GM19455 (cell line): ENCODE data around the gene LILRB2.
"Not testable (repeated sequence)": the region's sequence is repeated elsewhere in the genome, so short reads cannot be mapped to it uniquely, and the experiment has no call there.

ENCODE experiments used
- ATAC-seq: cut with Tn5 transposase; IDR thresholded peaks from one replicate; pipeline ENCODE4 v1.9.1; 2021; ENCODE audit not compliant: unreplicated experiment

The LILRB2 gene

DNA sequence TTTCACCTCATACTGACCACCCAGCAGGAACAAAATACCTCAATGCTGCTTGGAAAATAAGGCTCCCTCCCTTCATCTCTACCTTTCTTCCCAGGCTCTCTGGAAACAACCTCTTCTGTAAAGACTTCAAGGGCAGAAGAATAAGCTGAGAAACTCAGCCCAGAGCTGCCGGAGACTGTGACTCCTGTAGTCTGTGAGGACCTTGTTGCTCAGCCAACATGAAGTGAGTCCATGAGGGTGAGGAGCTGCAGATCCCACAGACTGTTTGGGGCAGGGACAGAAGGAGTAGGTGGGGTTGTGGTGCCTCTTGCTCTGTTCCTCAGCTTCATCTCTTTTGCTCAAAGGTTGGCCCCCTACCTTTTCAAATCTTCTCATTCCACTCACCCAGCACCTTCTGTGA, 24.2 kb upstream of the LILRB2 start:
- no peak for ATAC-seq

DNA sequence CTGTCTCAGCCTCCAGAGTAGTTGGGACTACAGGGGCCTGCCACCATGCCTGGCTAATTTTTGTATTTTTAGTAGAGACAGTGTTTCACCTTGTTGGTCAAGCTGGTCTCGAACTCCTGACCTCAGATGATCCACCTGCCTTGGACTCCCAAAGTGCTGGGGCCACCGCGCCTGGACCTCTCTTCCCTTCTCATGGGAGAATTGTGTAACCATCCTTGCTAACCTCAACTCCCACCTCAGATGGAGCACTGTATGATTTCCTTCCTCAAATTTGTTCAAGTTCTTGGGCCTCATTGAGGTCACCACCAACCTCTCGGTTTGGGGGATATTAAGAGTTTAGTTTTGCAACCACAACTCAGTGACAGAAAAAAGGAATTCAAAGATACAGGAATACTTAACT, 21.3 kb upstream of the LILRB2 start:
- no peak for ATAC-seq

DNA sequence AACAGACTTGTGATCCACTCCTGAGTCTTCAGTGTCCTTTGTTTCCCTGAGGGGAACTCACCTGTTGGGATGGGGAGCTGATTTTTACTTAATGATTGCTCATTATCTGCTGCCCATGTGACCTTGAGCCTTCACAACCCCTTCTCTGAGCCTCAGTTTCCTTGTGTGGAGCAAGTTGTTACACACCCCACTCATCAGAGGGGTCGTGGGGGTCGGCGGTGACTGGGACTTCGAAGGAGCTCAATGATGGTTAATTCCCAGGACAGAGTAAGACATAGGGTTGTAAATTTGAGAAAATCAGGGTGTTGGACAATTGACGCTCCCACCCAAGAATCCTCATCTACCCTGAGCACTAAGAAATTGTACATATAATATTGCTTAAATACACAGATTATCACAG, 18.6 kb upstream of the LILRB2 start:
- no peak for ATAC-seq

DNA sequence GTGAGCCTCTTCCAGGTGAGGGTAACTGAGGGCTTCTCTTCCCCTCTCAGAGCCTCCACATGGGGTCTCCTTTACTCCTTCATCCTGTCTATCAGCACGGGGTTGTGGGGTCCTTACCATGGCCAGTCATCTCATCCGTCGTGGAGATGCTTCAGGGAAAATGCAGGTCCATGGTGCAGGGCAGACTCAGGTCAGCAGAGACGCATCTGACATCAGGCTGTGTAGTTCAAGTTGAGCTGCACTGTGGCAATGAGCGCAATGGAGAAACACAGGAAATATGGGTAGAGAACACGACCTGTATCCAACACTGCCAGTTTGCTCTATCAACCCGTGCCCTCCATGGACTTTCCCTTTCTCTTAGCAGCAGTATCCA, 18.2 kb upstream of the LILRB2 start:
- ATAC-seq = no peak

DNA sequence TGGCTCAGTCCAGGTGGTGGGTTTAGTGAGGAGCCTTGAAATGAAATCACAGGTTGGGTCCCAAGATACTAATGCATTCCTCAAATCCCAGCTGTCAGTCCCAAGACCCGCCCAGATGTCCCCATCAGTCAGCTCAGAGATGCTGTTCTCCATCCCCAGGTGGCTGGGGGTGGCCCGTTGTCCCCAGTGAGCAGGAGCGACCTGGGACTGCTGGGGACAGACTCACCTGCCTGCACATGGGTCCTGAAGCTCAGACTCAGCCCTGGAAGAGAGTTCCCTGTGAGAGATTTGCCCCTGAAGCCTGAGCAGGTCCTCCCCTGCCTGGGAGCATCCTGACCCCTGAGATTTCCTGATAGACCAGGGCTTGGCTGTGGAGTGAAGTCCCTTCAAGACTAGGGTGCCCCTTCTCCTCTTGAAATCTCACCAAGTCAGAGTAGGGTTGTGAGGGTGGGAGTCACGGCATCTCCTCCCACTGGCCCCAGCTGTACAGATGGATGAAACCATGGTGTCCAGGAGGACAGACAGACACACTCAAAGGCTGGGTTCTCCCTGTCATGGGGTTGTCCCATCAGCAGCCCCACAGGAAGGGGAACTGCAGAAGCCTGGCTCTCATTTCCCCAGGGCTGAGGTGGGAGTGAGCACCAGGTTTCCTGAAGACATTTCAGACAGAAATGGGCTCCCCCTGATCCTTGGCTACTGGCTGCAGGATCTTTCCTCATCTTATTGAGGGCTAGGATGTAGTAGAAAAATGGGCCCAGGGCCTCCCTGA, 17.6 kb upstream of the LILRB2 start:
- ATAC-seq = no peak

DNA sequence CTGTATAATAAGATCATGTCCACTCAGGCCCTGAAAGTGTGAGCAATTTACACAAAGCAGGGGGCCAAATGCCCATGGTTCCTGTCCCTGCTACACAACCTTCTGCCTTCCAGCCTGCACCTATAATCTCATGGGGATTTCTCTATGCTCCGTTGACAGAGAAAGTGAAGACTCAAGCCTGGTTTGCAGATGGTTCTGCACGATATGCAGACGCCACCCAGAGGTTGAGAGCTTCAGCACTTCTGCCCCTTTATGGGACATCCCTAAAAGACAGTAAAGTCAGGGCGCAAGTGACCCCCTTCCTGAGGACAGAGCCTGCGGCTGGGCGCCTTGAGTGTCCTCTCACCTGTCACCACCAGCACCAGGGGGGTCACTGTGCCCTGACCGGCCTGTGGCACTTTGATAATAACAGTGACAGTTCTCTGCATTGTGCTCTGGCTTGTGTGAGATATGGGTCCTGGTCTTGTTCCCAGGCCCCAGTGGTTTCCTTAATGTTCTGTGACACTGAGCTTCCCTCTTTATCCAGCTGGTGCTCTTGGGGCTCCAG, 16.9 kb upstream of the LILRB2 start:
- ATAC-seq = no peak

DNA sequence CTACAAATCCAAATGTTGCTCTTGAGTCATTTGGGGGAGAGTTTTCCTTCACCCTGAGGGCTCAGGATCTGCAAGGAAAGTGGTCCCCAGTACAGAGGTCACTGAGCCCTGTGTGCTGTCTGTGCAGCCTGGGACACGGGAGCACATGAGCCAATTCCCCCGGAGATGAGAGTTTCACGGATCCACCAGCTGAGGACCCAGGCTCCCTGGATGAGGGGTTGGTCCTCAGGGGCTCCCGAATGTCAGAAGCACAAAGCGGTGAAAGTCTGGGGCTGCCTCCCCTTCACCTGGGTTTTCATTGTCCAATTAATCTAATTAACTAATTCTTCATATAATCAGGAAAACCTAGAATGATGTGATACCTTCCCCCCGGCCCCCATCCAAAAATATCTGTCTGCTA, 13.6 kb upstream of the LILRB2 start:
- no peak for ATAC-seq

DNA sequence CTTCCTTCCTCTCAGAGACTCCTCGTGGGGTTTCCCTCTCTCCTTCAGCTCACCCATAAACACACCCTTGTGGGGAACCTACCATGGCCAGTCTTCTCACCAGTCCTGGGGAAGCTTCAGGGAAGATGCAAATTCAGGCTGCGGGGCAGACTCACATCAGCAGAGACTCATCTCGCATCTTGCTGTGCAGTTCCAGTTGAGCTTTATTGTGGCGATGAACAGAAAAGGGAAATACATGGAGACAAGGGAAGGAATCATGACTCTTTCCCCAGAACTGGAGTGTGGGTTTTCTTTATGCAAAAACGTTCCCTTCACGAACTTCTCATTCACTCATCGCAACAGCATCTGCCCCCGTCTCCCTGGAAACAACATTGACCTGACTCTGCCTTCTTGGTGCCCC, 8.2 kb upstream of the LILRB2 start:
- not testable (repeated sequence) for ATAC-seq

DNA sequence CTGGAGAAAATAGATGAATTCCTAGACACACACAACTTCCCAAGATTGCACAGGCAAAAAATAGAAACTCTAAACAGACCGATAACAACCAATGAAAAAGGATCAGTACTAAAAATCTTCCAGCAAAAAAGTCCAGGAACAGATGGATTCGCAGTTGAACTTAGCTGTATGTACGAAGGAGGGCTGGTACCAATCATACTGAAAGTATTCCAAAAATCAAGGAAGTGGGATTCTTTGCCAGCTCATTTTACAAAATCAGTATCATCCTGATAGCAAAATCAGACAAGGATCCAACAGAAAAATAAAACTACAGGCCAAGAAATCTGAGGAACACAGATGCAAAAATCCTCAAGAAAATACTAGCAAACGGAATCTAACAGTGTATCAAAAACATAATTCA, 6.5 kb upstream of the LILRB2 start:
- ATAC-seq = no peak

DNA sequence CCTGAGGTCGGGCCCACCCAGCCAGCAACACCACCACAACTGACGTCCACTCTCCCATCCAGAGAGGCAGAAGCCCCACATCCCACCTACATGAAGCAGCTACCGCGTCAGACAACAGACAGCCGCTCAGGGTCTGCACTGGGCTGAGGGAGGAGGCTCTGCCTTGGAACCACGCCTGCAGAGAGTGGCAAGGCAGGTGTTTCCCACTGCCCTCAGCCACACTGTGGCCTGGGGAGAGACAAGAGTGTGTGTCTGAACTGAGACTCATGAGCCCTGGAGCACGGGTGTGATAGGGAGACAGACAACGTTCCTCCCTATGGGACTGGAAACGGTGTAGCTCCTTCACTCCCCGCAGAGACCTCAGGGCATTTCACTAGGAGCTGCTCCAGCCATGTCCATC, 5.4 kb upstream of the LILRB2 start:
- ATAC-seq = not testable (repeated sequence)

DNA sequence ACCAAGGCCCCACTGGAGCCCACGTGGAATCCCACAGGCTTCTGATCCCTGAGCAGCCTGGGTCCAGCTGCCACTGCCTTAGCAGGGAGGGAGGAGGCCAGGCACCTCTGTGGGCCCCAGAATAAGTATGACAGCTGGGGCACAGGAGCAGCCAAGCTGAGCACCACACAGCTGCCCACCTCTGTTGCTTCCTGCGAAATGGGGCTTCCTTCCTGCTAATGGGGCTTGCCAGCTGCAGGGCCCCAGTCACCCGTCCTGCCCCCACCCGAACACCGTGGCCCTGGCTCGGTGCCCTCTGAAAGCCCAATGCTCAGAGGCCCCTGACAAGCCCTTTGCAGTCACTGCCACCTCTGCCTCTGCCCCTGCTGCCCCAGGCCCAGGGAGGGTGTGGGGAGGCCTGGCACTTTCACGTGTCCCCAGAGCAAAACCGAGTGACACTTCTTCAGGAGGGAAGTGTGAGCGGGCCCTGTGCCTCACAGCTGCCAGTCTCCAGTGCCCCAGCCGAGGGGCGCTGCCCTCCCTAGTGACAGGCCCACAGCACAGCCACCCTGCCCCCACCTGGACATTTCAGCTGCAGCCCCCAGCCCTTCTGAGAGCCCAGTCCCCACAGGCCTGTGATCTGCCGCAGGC, 4.6 kb upstream of the LILRB2 start:
- not testable (repeated sequence) for ATAC-seq

DNA sequence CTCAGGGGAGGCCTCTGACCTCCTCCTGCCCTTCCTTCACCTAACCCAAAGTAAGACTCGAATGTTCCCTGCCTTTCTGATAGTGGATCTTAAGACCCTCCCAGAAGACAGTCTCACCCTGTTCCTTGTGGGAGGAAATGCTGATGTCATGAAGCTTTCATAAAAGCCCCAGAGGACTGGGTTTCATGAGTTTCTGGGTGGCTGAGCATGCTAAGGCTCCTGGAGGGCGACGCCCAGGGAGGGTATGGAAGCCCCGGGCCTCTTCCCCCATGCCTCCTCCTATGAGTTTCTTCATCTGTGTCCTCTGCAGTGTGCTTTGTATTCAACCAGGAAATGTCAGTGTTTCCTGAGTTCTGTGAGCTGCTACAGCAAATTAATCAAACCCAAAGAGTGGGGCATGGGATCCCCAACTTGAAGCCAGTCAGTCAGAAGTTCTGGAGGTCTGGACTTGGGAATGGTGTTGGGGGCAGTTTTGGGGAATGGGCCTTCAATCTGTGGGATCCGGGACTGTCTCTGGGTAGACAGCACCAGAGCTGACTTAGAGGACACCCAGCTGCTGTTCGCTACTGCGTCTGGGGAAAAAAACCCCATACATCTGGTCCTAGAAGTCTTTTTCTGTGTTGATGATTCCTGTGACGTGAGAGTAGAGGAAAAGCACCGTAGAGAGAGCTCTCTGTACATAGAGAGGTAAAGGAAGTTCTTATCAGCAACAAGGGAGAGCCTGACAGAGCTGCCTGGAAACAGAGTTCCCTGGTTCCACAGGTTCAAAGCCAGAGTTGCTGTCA, 2.0 kb upstream of the LILRB2 start:
- ATAC-seq = no peak

DNA sequence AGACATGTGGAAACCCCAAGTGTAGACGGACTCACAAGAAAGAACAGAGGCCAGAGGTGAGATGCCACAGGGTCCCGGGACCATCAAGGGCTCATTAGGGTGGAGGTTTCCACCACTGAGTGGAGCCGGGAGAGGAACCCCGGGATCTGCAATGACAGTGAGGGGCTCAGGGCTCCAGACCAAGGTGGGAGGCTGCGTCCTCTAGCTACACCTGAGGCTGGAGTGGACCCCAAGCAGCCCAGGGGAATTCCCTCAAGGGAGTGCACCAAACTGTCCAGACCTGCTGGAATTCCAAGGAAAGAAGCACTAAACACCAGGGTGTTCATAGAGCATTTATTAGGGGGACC, 792 bp upstream of the LILRB2 start:
- not testable (repeated sequence) for ATAC-seq

DNA sequence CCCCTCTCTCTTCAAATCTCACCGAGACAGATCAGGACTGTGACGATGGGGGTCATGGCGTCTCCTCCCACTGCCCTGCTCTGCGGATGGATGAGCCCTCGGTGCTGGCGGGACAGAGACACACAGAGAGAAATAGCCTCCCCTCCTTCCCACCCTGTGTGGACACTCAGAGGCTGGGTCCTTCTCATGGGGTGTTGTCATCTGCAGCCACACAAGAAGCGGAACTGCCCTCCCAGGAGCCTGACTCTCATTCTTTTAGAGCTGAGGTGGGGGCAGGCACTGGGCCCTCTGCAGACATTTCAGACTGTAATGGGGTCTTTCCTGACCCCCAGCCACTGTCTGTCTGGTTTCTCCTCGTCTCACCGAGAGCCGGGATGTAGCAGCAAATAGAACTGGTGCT, 469 bp downstream of the LILRB2 start:
- ATAC-seq = not testable (repeated sequence)

DNA sequence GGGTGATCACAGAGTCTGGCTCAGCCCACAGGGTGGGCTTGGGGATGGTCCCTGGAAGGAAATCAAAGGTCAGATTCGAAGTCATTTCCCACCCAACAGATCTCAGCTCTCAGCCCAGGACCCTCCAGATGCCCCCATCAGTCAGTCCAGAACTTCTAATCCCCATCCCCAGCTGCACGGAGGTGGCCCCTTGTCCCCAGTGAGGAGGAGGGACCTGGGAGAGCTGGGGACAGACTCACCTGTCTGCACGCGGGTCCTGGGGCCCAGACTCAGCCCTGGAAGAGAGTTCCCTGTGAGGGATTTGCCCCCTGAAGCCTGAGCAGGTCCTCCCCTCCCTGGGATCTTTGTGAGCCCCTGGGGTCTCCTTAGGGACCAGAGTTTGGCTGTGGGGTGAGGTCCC, 885 bp downstream of the LILRB2 start:
- not testable (repeated sequence) for ATAC-seq

DNA sequence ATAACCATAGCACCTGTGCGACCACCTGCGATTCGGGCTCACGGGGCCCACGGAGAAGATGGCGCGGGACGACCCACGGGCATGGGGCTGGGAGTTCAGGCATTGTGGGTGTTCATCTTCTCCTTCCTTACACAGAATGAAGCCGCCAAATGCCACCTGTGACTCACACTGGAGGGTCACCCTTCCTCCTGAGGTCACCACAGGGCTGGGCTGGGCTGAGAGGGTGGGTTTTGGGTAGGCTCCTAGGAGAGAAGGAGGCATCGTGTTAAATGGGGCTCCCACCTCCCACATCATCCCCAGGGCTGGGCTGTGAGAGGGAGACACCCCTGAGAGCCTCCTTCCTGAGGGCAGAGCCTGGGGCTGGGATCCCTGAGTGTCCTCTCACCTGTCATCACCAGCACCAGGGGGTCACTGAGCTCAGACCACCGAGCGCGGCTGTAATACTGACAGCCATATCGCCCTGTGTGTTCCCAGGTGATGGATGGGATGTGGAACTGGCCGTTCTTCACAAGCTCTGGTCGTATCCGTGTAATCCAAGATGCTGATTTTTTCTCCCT, 1.4 kb downstream of the LILRB2 start:
- no peak for ATAC-seq

DNA sequence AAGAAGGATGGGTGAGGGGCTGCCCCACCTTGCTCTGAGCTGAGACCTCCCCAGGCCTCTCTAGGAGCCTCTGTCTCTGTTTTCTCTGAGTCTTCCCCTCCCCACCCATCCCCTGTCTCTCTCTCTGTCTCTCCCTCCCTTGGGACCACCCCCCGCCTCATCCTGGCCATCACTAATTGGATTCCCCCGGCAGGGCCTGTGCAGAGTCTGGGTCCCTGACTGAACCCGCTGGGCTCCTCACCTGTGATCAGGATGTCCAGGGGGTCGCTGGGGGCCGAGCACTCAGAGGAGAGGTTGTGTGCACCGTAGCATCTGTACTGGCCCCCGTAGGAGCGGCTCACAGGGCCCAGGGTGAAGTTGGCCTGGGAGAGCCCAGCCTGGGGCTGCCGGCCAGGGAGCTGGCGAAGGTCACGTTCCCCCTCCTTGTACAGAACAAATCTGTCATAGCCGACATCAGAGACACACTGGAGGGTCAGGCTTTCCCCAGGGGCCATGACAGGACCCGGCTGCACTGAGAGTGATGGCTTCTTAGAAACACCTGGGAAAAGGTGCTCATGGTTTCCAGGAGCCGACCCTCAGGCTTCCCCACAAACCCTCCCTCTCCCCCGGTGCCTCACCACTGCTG, 2.2 kb downstream of the LILRB2 start:
- not testable (repeated sequence) for ATAC-seq

DNA sequence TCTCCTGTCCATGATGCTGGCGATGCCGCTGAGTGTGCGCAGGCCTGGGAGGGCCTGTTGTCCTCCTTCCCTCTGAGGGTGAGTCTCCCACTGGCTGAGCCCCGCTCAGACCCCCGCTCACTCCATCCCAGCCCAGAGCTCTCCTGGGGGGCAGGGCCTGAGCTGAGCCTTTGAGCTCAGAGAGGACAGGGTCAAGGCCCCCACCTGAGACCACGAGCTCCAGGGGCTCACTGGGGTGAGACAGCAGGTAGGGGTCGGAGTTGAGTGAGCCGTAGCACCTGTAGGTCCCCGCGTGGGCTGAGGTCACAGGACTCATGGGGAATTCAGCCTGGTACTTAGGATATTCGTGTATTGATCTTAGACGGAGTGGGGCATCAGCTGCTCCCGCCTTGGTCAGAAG, 2.9 kb downstream of the LILRB2 start:
- not testable (repeated sequence) for ATAC-seq

DNA sequence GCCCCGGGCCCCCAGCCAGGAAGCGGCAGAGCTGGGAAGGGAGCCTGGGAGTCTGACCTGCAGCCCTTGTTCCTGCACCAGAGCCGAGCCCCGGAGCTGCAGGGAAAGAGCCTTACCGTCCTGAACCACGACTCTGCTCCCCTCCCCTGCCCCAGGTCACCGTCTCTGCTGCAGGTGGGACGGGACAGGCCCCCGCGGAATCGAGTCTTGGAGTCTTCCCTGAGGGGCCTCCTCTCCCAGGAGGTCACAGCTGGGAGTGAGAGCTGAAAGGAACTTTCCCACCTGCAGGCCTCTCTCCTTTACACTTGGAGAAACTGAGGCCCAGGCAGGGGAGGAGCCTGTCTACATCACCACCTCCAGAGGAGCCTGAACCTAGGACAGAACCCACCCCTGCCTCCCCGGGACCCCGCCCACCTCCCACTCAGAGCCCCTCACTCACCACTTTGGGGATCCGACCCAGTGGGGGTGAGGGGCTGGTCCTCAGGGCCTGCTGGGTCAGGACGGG, 3.7 kb downstream of the LILRB2 start:
- ATAC-seq = not testable (repeated sequence)

DNA sequence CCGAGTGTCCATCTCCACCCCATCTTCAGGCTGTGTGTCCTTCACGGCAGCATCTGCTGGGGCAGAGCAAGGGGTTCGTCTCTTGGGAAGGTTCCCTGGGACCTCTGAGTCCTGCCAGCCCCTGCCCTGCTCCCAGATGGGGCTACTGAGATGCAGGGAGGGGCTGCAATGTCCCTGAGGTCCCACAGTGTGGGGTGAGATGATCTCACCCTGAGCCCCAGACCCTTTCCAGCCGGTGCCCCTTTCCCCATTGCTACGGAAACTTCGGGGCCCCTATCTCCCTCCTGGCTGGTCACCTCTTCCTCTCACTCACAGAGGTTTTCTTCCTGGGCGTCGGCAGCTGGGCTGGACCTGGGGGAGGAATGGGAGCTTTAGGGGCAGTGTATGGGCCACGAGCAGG, 5.0 kb downstream of the LILRB2 start:
- no peak for ATAC-seq

DNA sequence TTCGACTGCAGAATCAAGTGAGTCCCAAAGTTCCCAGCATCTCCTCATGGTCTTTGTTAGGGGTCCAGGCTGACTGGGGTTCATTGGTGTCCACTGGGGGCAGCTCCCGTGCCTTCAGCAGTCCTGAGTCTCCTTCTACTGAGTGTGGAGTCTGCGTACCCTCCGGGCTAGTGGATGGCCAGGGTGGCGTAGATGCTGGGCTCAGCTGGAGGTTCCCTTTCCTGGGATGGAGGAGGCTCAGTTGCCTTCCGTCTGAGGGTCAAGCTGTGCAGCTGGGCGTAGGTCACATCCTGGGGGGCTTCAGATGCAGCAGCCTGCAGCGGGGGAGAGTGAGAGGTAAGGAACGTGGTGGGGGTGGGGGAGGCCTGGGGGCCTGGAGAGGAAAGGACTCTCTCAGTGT, 6.4 kb downstream of the LILRB2 start:
- ATAC-seq = not testable (repeated sequence)
